ENCODE results near the gene NT5DC1.

GRCh38 chr6:116070101-116070500 is 30.6 kb upstream of the NT5DC1 start:
- TF ChIP-seq EZH2phosphoT487 (IDR thresholded peaks at IDR 0.05; ENCODE audit: borderline replicate concordance, low read depth, low read length): no peak
- no peak for TF ChIP-seq CTCF (conservative IDR thresholded peaks at IDR 0.05; ENCODE audit: low read length)
